Measurements from ENCODE around the gene TENM3. TPM values are rescaled to one million over a fixed set of nuclear protein-coding genes. Genes with fewer than 3 reads are reported as not detected.
A peak's percentile ranks its signal among the peaks of the same experiment; 100 is the strongest.

The TENM3 gene
- total RNA-seq, 1 experiment from 2014 or later, result 71.0 TPM

- Mint-ChIP-seq H3K27me3 (ENCODE audit: low read depth) (no peaks in the 10 kb centered on the region), H3K9me3 (peaks cover 10% of the 10 kb centered on the region), H3K36me3 (peaks cover 16% of the 10 kb centered on the region), H3K27ac (0 out of 2 replicates have a peak overlapping the region, but pooled peaks have one; percentile 36), H3K4me1 (peaks cover 30% of the 10 kb centered on the region), H3K4me3 (no peak overlapping the region)
- no peak for TF ChIP-seq CDX4 (CRISPR knock-in tag; IDR thresholded peaks at IDR 0.05; ENCODE audit: borderline replicate concordance)
- no peak for TF ChIP-seq ZNF121 (CRISPR knock-in tag; IDR thresholded peaks at IDR 0.05)
- no peak for TF ChIP-seq ZNF512 (CRISPR knock-in tag; IDR thresholded peaks at IDR 0.05; ENCODE audit: borderline replicate concordance)
- no peak for TF ChIP-seq ZSCAN18 (CRISPR knock-in tag; IDR thresholded peaks at IDR 0.05)
- TF ChIP-seq ELF4 (CRISPR knock-in tag; IDR thresholded peaks at IDR 0.05; ENCODE audit: low read depth), result no peak
- no peak for TF ChIP-seq TCF7 (CRISPR knock-in tag; IDR thresholded peaks at IDR 0.05; ENCODE audit: low read depth)
- no peak for TF ChIP-seq ZNF396 (CRISPR knock-in tag; IDR thresholded peaks at IDR 0.05; ENCODE audit: borderline replicate concordance)
- TF ChIP-seq CTCF (IDR thresholded peaks at IDR 0.05), result no peak
- no peak for TF ChIP-seq USF2 (CRISPR knock-in tag; IDR thresholded peaks at IDR 0.05)
- no peak for TF ChIP-seq ZNF532 (CRISPR knock-in tag; IDR thresholded peaks at IDR 0.05; ENCODE audit: borderline replicate concordance)
- TF ChIP-seq NR3C1 (CRISPR knock-in tag; conservative IDR thresholded peaks at IDR 0.05; ENCODE audit: low read depth), result no peak
- TF ChIP-seq CREM (CRISPR knock-in tag; IDR thresholded peaks at IDR 0.05), result no peak
- TF ChIP-seq MAX (CRISPR knock-in tag; IDR thresholded peaks at IDR 0.05), result no peak
- no peak for TF ChIP-seq USF1 (CRISPR knock-in tag; IDR thresholded peaks at IDR 0.05)
- no peak for TF ChIP-seq E2F4 (CRISPR knock-in tag; IDR thresholded peaks at IDR 0.05; ENCODE audit: borderline replicate concordance, low read depth)
- no peak for TF ChIP-seq NFYB (CRISPR knock-in tag; conservative IDR thresholded peaks at IDR 0.05; ENCODE audit: low read depth)
- no peak for TF ChIP-seq ZNF263 (CRISPR knock-in tag; IDR thresholded peaks at IDR 0.05; ENCODE audit: low read depth)
- TF ChIP-seq ZNF416 (CRISPR knock-in tag; IDR thresholded peaks at IDR 0.05), result no peak
- TF ChIP-seq HMGA2 (CRISPR knock-in tag; IDR thresholded peaks at IDR 0.05), result no peak
- TF ChIP-seq KAT7 (CRISPR knock-in tag; IDR thresholded peaks at IDR 0.05; ENCODE audit: borderline replicate concordance), result no peak
- DNase-seq (ENCODE audit: low spot score) (no peak), ATAC-seq (peak; percentile 65)
- ChIA-PET POLR2A (no interaction called here), CTCF (interaction anchor here (0.6 kb wide), 1 partner anchor 25 kb away, joined by 3 read pairs; no protein-coding TSS in a partner anchor)
Observed at GRCh38 chr4:182518421-182518820, 275.2 kb downstream of the TENM3 start.
